Panc1 (cell line): ENCODE results near the gene DUSP9.

Experiments
- SIN3A ChIP-seq: IDR thresholded peaks from 2 replicates; pipeline ENCODE4 v1.6.1; 2012; ENCODE audit warnings: low read depth, mild to moderate bottlenecking, low read length, moderate library complexity, borderline replicate concordance; ENCODE audit not compliant: insufficient read depth
- TF ChIP-seq, protein P1 (sequence below): fragments of 450-650 bp; IDR thresholded peaks from 2 replicates; pipeline ENCODE4 v1.5.1; 2017; ENCODE audit warnings: mild to moderate bottlenecking

GRCh38 chrX:153669174-153669890 lies 22.3 kb downstream of the DUSP9 start:
- TF ChIP-seq SIN3A: no peak
- TF ChIP-seq, protein P1, sequence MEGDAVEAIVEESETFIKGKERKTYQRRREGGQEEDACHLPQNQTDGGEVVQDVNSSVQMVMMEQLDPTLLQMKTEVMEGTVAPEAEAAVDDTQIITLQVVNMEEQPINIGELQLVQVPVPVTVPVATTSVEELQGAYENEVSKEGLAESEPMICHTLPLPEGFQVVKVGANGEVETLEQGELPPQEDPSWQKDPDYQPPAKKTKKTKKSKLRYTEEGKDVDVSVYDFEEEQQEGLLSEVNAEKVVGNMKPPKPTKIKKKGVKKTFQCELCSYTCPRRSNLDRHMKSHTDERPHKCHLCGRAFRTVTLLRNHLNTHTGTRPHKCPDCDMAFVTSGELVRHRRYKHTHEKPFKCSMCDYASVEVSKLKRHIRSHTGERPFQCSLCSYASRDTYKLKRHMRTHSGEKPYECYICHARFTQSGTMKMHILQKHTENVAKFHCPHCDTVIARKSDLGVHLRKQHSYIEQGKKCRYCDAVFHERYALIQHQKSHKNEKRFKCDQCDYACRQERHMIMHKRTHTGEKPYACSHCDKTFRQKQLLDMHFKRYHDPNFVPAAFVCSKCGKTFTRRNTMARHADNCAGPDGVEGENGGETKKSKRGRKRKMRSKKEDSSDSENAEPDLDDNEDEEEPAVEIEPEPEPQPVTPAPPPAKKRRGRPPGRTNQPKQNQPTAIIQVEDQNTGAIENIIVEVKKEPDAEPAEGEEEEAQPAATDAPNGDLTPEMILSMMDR: peak; percentile 94
